Measurements from ENCODE around the gene NPHP3. TPM values are rescaled to one million over a fixed set of nuclear protein-coding genes. Genes with fewer than 3 reads are reported as not detected.

NPHP3 gene
- total RNA-seq, 2 donors from 2014 or later, result 15.6 to 35.5 TPM

GRCh38 chr3:132716372-132716771 lies 5.8 kb downstream of the NPHP3 start:
- H3K27me3 Mint-ChIP-seq, result no peaks in the 10 kb centered on the region
- no peak overlapping the region for H3K4me3 Mint-ChIP-seq
- ATAC-seq (replicated peaks), result no peak
- no peaks in the 10 kb centered on the region for H3K9me3 Mint-ChIP-seq
- peaks cover 92% of the 10 kb centered on the region for H3K36me3 Mint-ChIP-seq (ENCODE audit: low read depth)
- no peak overlapping the region for H3K27ac Mint-ChIP-seq
- H3K4me1 Mint-ChIP-seq, result peaks cover 23% of the 10 kb centered on the region

DNA sequence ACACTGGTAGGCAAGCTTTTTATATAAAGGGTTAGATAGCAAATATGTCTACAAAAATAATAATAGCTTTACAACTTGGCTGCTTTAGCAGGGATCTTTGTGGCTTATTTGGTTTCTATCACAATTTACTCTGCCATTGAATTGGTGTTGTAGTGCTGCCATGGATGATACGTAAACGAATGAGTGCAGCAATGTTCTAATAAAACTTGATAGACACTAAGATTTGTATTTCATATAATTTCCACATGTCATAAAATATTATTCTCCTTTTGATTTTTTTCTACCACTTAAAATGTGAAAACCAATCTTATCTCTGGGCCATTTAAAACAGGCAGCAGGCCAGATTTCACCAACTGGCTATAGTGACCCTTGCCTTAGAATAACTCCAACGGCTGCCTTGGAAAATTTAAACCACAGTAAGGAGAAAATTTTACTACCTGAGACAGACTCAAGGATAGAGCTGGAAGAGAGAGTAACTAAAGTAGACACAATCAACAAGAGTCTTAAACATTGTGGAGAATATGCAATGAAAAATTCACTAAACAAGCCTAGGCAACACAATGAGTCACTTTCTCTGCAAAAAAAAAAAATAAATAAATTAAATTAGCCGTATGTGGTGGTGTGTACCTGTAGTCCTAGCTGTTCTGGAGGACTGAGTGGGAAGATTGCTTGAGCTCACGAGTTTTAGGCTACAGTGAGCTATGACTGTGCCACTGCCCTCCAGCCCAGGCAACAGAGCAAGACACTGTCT lies 8.1 kb downstream of the NPHP3 start:
- Mint-ChIP-seq H3K4me3 (no peak overlapping the region), H3K36me3 (ENCODE audit: low read depth) (peaks cover 91% of the 10 kb centered on the region), H3K4me1 (peaks cover 5% of the 10 kb centered on the region), H3K27ac (no peak overlapping the region), H3K27me3 (no peaks in the 10 kb centered on the region), H3K9me3 (no peaks in the 10 kb centered on the region)
- no peak for ATAC-seq (replicated peaks)

- peaks cover 6% of the 10 kb centered on the region for H3K4me1 Mint-ChIP-seq
- no peaks in the 10 kb centered on the region for H3K9me3 Mint-ChIP-seq
- H3K27ac Mint-ChIP-seq, result no peak overlapping the region
- H3K27me3 Mint-ChIP-seq, result no peaks in the 10 kb centered on the region
- no peak overlapping the region for H3K4me3 Mint-ChIP-seq
- H3K36me3 Mint-ChIP-seq (ENCODE audit: low read depth), result peaks cover 92% of the 10 kb centered on the region
- ATAC-seq (replicated peaks), result no peak
Measured at GRCh38 chr3:132710311-132710710, 11.9 kb downstream of the NPHP3 start.

GRCh38 chr3:132709761-132710160 lies 12.4 kb downstream of the NPHP3 start:
- ATAC-seq (replicated peaks), result no peak
- Mint-ChIP-seq H3K36me3 (ENCODE audit: low read depth) (peaks cover 92% of the 10 kb centered on the region), H3K27ac (no peak overlapping the region)

GRCh38 chr3:132703733-132704132 lies 18.5 kb downstream of the NPHP3 start:
- peaks cover 96% of the 10 kb centered on the region for H3K36me3 Mint-ChIP-seq (ENCODE audit: low read depth)
- peaks cover 6% of the 10 kb centered on the region for H3K4me1 Mint-ChIP-seq
- H3K4me3 Mint-ChIP-seq, result no peak overlapping the region
- H3K9me3 Mint-ChIP-seq, result no peaks in the 10 kb centered on the region
- no peak overlapping the region for H3K27ac Mint-ChIP-seq
- no peak for ATAC-seq (replicated peaks)
- no peaks in the 10 kb centered on the region for H3K27me3 Mint-ChIP-seq

More at GRCh38 chr3:132709761-132710160, 12.4 kb downstream of the NPHP3 start:
- Mint-ChIP-seq H3K9me3 (no peaks in the 10 kb centered on the region), H3K4me3 (no peak overlapping the region), H3K27me3 (no peaks in the 10 kb centered on the region), H3K4me1 (peaks cover 6% of the 10 kb centered on the region)

- H3K9me3 Mint-ChIP-seq, result no peaks in the 10 kb centered on the region
- peak overlapping the region; percentile 71 for H3K27ac Mint-ChIP-seq
- no peaks in the 10 kb centered on the region for H3K4me1 Mint-ChIP-seq
- ATAC-seq (replicated peaks), result no peak
- peaks cover 89% of the 10 kb centered on the region for H3K36me3 Mint-ChIP-seq (ENCODE audit: low read depth)
- no peak overlapping the region for H3K4me3 Mint-ChIP-seq
- H3K27me3 Mint-ChIP-seq, result no peaks in the 10 kb centered on the region
Measured at GRCh38 chr3:132695422-132695821, 26.8 kb downstream of the NPHP3 start.

DNA sequence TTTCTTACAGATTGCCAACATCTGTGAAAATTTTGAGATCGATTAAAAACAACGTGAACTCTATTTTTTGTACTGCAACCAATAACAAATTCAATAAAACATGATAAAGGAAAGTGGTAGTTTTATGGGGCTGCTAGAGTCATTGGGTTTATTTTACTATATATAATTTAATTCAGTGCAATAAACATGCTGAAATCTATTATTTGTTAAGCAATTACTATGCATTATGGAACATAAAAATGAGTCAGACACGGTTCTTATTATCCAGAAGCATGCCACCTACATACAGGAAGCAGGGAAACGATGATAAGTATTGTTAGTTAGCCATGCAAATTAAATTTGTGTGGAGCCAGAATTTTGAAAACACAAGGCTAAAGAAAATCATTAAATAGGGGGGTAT lies 27.2 kb downstream of the NPHP3 start:
- Mint-ChIP-seq H3K9me3 (no peaks in the 10 kb centered on the region), H3K27ac (peak overlapping the region; percentile 71), H3K36me3 (ENCODE audit: low read depth) (peaks cover 89% of the 10 kb centered on the region), H3K27me3 (no peaks in the 10 kb centered on the region), H3K4me3 (no peak overlapping the region), H3K4me1 (no peaks in the 10 kb centered on the region)
- ATAC-seq (replicated peaks), result no peak

DNA sequence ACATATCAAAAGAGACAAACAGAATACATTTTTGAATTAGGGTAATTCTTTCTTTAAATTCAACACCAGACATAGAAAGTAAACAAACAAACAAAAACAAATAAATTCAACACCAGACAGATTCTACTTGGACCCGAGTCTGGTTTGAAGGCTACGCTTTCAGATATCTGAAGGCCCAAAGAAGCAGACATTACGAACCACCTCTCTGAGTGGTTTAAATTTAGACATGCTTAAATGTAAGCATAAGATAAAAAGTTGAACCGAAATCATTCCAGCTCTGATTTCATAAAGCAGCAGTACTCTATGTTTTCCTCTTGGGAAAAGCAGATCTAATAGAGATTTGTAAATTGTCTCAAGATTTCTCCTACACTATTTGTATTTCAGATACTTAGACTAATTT lies 32.2 kb downstream of the NPHP3 start:
- H3K36me3 Mint-ChIP-seq (ENCODE audit: low read depth), result peaks cover 88% of the 10 kb centered on the region
- no peaks in the 10 kb centered on the region for H3K27me3 Mint-ChIP-seq
- no peak for ATAC-seq (replicated peaks)
- no peak overlapping the region for H3K27ac Mint-ChIP-seq
- H3K4me3 Mint-ChIP-seq, result no peak overlapping the region
- H3K9me3 Mint-ChIP-seq, result no peaks in the 10 kb centered on the region
- H3K4me1 Mint-ChIP-seq, result no peaks in the 10 kb centered on the region

DNA sequence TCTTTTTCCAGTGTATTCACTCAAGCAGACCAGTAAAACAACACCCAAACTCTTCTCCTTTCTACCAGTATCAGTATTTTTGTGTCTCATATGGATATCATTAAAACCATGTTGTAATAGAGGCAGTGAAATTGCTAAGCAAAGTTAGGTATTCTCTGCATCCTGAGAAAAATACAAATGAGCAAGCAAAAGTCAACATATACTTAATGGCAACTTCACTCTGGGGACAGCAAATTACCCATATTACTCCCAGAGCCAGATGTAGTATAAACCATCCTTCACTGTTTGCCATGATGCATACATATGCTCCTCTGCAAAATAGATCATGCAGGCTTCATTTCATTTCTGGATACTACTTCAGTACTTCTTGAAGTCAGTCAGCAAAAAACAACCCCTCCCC lies 40.0 kb downstream of the NPHP3 start:
- H3K9me3 Mint-ChIP-seq, result no peaks in the 10 kb centered on the region
- ATAC-seq (replicated peaks), result no peak

DNA sequence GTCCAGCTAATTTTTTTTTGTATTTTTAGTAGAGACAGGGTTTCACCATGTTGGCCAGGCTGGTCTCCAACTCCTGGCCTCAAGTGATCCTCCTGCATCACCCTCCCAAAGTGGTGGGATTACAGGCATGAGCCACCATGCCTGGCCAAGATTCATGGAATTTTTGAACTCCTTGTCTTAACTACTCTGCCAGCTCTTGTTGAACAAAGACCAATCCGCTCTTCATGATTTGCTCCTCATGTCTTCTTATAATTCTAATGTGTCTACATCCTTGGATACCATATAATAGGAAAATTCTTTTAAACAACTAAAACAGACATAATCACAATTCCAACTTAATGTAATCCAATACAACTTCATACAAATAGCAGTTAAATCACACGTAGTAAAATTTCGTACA lies 40.8 kb downstream of the NPHP3 start:
- H3K36me3 Mint-ChIP-seq (ENCODE audit: low read depth), result peaks cover 82% of the 10 kb centered on the region
- H3K27ac Mint-ChIP-seq, result no peak overlapping the region
- no peaks in the 10 kb centered on the region for H3K27me3 Mint-ChIP-seq
- H3K4me3 Mint-ChIP-seq, result no peak overlapping the region
- H3K9me3 Mint-ChIP-seq, result no peaks in the 10 kb centered on the region
- H3K4me1 Mint-ChIP-seq, result no peaks in the 10 kb centered on the region
- no peak for ATAC-seq (replicated peaks)

More for the DNA sequence above, 40.0 kb downstream of the NPHP3 start:
- Mint-ChIP-seq H3K27me3 (no peaks in the 10 kb centered on the region), H3K4me1 (no peaks in the 10 kb centered on the region), H3K36me3 (ENCODE audit: low read depth) (peaks cover 82% of the 10 kb centered on the region), H3K27ac (no peak overlapping the region), H3K4me3 (no peak overlapping the region)

DNA sequence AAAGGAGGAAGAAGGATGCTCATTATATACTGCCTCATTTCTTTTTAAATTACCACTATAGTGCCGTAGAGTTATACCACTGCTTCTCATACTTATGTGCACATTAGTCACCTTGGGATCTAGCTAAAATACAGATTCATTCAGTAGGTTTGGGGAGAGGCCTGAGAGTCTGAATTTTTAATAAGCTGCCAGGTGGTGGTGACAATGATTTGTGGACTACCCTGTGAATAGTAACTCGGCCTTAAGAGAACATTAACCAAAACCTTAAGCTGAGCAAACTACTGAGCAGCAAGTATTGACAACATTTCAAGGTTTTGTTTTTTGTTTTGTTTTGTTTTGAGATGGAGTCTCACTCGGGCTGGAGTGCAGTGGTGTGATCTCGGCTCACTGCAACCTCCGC lies 42.3 kb downstream of the NPHP3 start:
- no peak for ATAC-seq (replicated peaks)
- Mint-ChIP-seq H3K9me3 (no peaks in the 10 kb centered on the region), H3K27me3 (no peaks in the 10 kb centered on the region), H3K4me3 (no peak overlapping the region), H3K36me3 (ENCODE audit: low read depth) (peaks cover 82% of the 10 kb centered on the region), H3K4me1 (no peaks in the 10 kb centered on the region), H3K27ac (no peak overlapping the region)

DNA sequence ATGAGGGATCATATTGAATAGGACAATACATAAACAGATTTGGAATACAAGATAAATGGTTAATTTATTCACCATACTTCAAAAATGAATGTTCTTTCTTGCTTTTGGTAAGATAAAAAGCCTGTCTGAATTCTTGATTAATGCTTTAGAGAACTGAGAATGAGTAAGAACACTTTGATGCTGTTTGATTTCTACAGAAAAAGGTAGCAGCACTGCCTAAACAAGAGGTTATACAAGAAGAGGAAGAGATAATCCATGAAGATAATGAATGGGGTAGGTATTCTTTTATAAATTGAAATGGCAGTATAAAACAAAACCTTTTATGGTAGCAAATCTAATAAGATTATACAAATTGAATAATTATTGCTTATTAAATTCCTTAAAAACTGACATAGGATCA lies 46.8 kb downstream of the NPHP3 start:
- Mint-ChIP-seq H3K27ac (peak overlapping the region; percentile 56), H3K27me3 (no peaks in the 10 kb centered on the region), H3K4me1 (no peaks in the 10 kb centered on the region), H3K9me3 (no peaks in the 10 kb centered on the region), H3K4me3 (no peak overlapping the region), H3K36me3 (ENCODE audit: low read depth) (peaks cover 90% of the 10 kb centered on the region)
- ATAC-seq (replicated peaks), result peak; percentile 19

GRCh38 chr3:132669256-132669777 lies 52.9 kb downstream of the NPHP3 start:
- H3K4me1 Mint-ChIP-seq, result peaks cover 8% of the 10 kb centered on the region
- H3K27me3 Mint-ChIP-seq, result no peaks in the 10 kb centered on the region
- peaks cover 96% of the 10 kb centered on the region for H3K36me3 Mint-ChIP-seq (ENCODE audit: low read depth)
- no peaks in the 10 kb centered on the region for H3K9me3 Mint-ChIP-seq
- ATAC-seq (replicated peaks), result no peak
- no peak overlapping the region for H3K27ac Mint-ChIP-seq
- no peak overlapping the region for H3K4me3 Mint-ChIP-seq

GRCh38 chr3:132665230-132665745 lies 56.9 kb downstream of the NPHP3 start:
- peaks cover 24% of the 10 kb centered on the region for H3K4me1 Mint-ChIP-seq

DNA sequence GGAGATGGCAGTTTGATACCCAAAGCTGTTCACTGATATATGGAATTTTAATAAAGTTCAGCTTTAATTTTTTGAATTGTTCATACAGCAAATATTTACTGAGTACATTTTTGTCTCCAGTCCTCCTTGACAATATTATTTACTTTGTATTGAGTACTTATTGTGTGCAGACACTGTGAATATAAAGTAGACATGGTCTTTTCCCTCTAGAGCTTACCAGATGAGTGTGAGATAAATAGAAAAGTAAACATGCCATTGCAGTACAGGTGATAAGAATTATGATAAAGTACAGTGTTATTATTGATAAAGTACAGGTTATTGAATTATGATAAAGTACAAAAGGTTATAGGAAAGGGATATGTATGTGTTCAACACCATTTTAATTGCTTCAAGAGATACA lies 60.0 kb downstream of the NPHP3 start:
- ATAC-seq (replicated peaks), result no peak
- Mint-ChIP-seq H3K4me1 (peaks cover 30% of the 10 kb centered on the region), H3K27me3 (no peaks in the 10 kb centered on the region), H3K9me3 (no peaks in the 10 kb centered on the region), H3K36me3 (ENCODE audit: low read depth) (peaks cover 68% of the 10 kb centered on the region), H3K27ac (no peak overlapping the region), H3K4me3 (peak overlapping the region; percentile 90)

More at GRCh38 chr3:132665230-132665745, 56.9 kb downstream of the NPHP3 start:
- Mint-ChIP-seq H3K9me3 (no peaks in the 10 kb centered on the region), H3K27me3 (no peaks in the 10 kb centered on the region), H3K36me3 (ENCODE audit: low read depth) (peaks cover 83% of the 10 kb centered on the region), H3K4me3 (no peak overlapping the region), H3K27ac (no peak overlapping the region)
- no peak for ATAC-seq (replicated peaks)
